ENCODE measurements around the gene MRS2. TPM values are rescaled to one million over a fixed set of nuclear protein-coding genes. Genes with fewer than 3 reads are reported as not detected.

MRS2 gene
- total RNA-seq, 1 donor from 2014 or later: 23.1 TPM

- Histone ChIP-seq H3K36me3 (no peaks in the 10 kb centered on the region), H3K9me3 (no peaks in the 10 kb centered on the region), H3K27me3 (no peaks in the 10 kb centered on the region), H3K27ac (no peak overlapping the region), H3K4me1 (no peaks in the 10 kb centered on the region), H3K4me3 (no peak overlapping the region)
- no peak for DNase-seq (ENCODE audit: extremely low spot score in 2 of 2)
- intact Hi-C loops (cut with DNase I): no loop called here
- TF ChIP-seq POLR2AphosphoS5 (IDR thresholded peaks at IDR 0.05; ENCODE audit: insufficient read depth in 1 of 2, low read depth in 1 of 2) (no peak), POLR2A (IDR thresholded peaks at IDR 0.05) (no peak), CTCF (IDR thresholded peaks at IDR 0.05) (no peak)
These were observed 34.2 kb downstream of the MRS2 start for GRCh38 chr6:24436979-24437378.

GRCh38 chr6:24439858-24440539 lies 37.3 kb downstream of the MRS2 start:
- H3K36me3 ChIP-seq: no peaks in the 10 kb centered on the region
- H3K27ac ChIP-seq: no peak overlapping the region
- no peak overlapping the region for H3K4me3 ChIP-seq
- H3K9me3 ChIP-seq: no peaks in the 10 kb centered on the region
- intact Hi-C loops (cut with DNase I): no loop called here
- H3K4me1 ChIP-seq: no peaks in the 10 kb centered on the region
- TF ChIP-seq POLR2A (IDR thresholded peaks at IDR 0.05) (no peak), POLR2AphosphoS5 (IDR thresholded peaks at IDR 0.05; ENCODE audit: insufficient read depth in 1 of 2, low read depth in 1 of 2) (no peak), CTCF (IDR thresholded peaks at IDR 0.05) (no peak)
- DNase-seq (ENCODE audit: extremely low spot score in 2 of 2): no peak
- no peaks in the 10 kb centered on the region for H3K27me3 ChIP-seq

GRCh38 chr6:24440897-24441598 lies 38.3 kb downstream of the MRS2 start:
- TF ChIP-seq POLR2A (IDR thresholded peaks at IDR 0.05): no peak
- no peak for TF ChIP-seq POLR2AphosphoS5 (IDR thresholded peaks at IDR 0.05; ENCODE audit: insufficient read depth in 1 of 2, low read depth in 1 of 2)
- Histone ChIP-seq H3K4me3 (no peak overlapping the region), H3K4me1 (no peaks in the 10 kb centered on the region), H3K36me3 (no peaks in the 10 kb centered on the region), H3K27ac (no peak overlapping the region), H3K9me3 (no peaks in the 10 kb centered on the region), H3K27me3 (no peaks in the 10 kb centered on the region)
- no peak for DNase-seq (ENCODE audit: extremely low spot score in 2 of 2)
- intact Hi-C loops (cut with DNase I): no loop called here

GRCh38 chr6:24441599-24441904 lies 38.8 kb downstream of the MRS2 start:
- no peaks in the 10 kb centered on the region for H3K9me3 ChIP-seq
- intact Hi-C loops (cut with DNase I): no loop called here
- H3K4me1 ChIP-seq: no peaks in the 10 kb centered on the region

GRCh38 chr6:24444588-24444987 lies 41.9 kb downstream of the MRS2 start:
- Histone ChIP-seq H3K4me3 (no peak overlapping the region), H3K4me1 (no peaks in the 10 kb centered on the region), H3K27me3 (no peaks in the 10 kb centered on the region), H3K9me3 (no peaks in the 10 kb centered on the region), H3K27ac (no peak overlapping the region), H3K36me3 (no peaks in the 10 kb centered on the region)
- intact Hi-C loops (cut with DNase I): no loop called here
- DNase-seq (ENCODE audit: extremely low spot score in 2 of 2): no peak
- TF ChIP-seq CTCF (IDR thresholded peaks at IDR 0.05) (no peak), POLR2AphosphoS5 (IDR thresholded peaks at IDR 0.05; ENCODE audit: insufficient read depth in 1 of 2, low read depth in 1 of 2) (no peak), POLR2A (IDR thresholded peaks at IDR 0.05) (no peak)

More at GRCh38 chr6:24441599-24441904, 38.8 kb downstream of the MRS2 start:
- H3K36me3 ChIP-seq: no peaks in the 10 kb centered on the region
- DNase-seq (ENCODE audit: extremely low spot score in 2 of 2): no peak
- no peak overlapping the region for H3K27ac ChIP-seq
- H3K4me3 ChIP-seq: no peak overlapping the region
- no peaks in the 10 kb centered on the region for H3K27me3 ChIP-seq
- TF ChIP-seq POLR2AphosphoS5 (IDR thresholded peaks at IDR 0.05; ENCODE audit: insufficient read depth in 1 of 2, low read depth in 1 of 2) (no peak), POLR2A (IDR thresholded peaks at IDR 0.05) (no peak), CTCF (IDR thresholded peaks at IDR 0.05) (no peak)
